ENCODE results near the gene CDKAL1.
"Not testable (repeated sequence)": the region's sequence is repeated elsewhere in the genome, so short reads cannot be mapped to it uniquely, and the experiment has no call there.

The CDKAL1 gene

DNA sequence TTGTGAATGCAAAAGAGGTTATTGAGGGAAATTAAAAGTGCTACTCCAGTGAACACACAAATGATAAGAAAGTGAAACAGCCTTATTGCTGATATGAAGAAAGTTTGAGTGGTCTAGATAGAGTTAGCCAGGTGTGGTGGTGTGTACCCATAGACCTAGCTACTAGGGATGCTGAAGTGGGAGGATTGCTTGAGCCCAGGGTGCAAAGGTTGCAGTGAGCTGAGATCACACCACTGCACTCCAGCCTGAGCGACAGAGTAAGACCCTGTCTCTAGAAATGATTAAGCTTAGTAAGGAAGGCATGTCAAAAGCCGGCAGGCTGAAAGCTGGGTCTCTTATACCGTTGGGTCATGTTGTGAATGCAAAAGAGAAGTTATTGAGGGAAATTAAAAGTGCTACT, 389.8 kb downstream of the CDKAL1 start:
- not testable (repeated sequence) for DNase-seq (ENCODE audit: low read depth)

DNA sequence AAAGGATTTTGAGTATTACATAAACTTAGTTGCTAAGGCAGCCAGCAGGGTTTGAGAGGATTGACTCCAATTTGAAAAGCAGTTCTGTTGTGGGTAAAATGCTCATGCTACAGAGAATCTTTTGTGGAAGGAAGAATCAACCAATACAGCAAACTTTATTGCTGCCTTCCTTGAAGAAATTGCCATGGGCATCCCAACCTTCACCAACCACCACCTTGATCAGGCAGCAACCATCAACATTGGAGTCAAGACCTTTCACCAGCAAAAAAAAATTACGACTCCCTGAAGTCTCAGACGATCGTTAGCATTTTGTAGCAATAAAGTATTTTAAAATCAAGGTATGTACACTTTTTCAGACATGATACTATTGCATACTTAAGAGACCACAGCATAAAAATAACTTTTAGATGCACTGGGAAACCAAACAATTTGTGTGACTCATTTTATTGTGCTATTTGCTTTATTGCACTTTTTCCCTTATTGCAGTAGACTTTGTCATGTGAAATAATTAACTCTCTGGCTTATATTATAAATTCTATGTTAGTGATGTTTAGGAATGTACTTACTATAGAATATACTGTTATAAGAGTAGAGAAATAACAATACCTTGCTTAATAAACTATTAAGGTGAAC, 390.8 kb downstream of the CDKAL1 start:
- DNase-seq (ENCODE audit: low read depth) = no peak

GRCh38 chr6:20927130-20927860, 393.0 kb downstream of the CDKAL1 start:
- DNase-seq (ENCODE audit: low read depth) = no peak

- DNase-seq (ENCODE audit: low read depth) = no peak
Measured at GRCh38 chr6:20929283-20929682, 395.0 kb downstream of the CDKAL1 start.

- no peak for DNase-seq (ENCODE audit: low read depth)
Measured at GRCh38 chr6:20931093-20931492, 396.8 kb downstream of the CDKAL1 start.

- DNase-seq (ENCODE audit: low read depth) = no peak
Measured at GRCh38 chr6:20931772-20932171, 397.5 kb downstream of the CDKAL1 start.

GRCh38 chr6:20932284-20932683, 398.0 kb downstream of the CDKAL1 start:
- DNase-seq (ENCODE audit: low read depth) = no peak

GRCh38 chr6:20933057-20933788, 399.0 kb downstream of the CDKAL1 start:
- DNase-seq (ENCODE audit: low read depth) = no peak

DNA sequence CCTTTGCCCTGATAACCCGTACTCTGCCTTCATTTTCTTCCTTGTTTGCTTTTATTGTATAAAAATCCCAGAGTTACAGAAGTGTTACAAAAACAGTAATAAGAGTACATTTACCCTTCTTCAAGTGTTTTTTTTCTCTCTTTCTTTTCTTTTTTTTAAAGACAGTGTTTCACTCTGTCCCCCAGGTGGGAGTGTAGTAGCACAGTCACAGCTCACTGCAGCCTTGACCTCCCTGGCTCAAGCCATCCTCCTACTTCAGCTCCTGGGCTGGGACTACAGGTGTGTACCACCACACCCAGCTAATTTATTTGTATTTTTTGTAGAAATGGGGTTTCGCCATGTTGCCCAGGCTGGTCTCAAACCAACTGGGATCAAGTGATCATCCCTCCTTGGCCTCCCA, 402.7 kb downstream of the CDKAL1 start:
- no peak for DNase-seq (ENCODE audit: low read depth)

- DNase-seq (ENCODE audit: low read depth) = no peak
Measured at GRCh38 chr6:20939161-20939775, 405.0 kb downstream of the CDKAL1 start.

GRCh38 chr6:20943040-20943627, 408.9 kb downstream of the CDKAL1 start:
- DNase-seq (ENCODE audit: low read depth) = no peak

DNA sequence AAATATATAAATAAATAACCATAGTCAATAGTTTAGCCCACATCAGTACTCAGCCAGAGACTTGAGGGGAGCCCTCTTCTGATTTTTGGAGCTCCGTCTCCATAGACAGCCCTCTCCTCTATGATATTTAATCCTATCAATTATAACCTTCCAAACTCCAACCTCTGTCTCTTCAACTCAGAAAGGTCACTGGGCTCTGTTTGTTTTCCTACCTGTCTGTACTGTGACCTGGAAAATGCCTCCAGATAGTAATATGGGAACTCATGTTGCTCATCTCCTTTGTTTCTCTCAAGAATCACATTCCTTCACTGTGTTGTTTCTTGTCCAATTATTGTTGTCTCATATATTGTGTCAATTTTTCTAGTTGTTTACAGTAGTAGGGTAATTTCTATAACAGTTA, 409.7 kb downstream of the CDKAL1 start:
- no peak for DNase-seq (ENCODE audit: low read depth)

- DNase-seq (ENCODE audit: low read depth) = no peak
Measured at GRCh38 chr6:20946022-20946421, 411.8 kb downstream of the CDKAL1 start.

DNA sequence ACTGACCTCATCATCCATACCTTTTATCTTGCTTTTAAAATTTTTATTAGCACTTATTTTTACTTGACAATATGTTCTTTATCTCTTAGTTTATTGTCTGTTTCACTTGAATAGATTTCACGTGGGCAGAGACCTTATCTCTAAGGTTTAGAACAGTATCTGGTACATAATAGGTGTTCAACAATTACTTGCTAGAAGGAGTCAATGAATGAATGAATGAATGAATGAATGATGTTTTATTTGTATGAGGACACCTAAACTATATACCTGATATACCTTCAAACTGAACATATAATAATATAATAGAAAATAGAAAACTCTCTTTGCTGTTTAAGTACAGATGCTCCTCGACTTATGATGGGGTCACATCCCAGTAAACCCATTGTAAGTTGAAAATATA, 412.6 kb downstream of the CDKAL1 start:
- no peak for DNase-seq (ENCODE audit: low read depth)

GRCh38 chr6:20947977-20948376, 413.7 kb downstream of the CDKAL1 start:
- DNase-seq (ENCODE audit: low read depth) = no peak

DNA sequence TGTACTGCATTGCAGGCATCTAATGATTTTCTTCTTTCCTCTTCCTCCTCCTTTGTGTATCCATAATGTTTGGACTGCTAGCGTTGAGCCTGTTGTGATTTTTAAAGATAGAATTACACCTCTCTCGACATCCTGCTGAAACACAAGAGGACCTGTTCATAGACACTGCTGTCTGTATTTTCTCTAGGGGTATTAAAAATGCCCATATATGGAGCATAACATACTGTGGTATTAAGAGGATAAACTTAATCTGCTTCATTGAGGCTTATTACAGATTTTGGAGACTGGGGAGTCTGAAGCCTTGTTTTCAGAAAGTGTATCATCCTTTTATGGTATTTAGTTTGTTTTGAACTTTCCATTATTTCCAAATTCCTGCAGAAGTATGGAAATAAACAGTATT, 414.3 kb downstream of the CDKAL1 start:
- DNase-seq (ENCODE audit: low read depth) = no peak

- DNase-seq (ENCODE audit: low read depth) = no peak
Measured at GRCh38 chr6:20949138-20949537, 414.9 kb downstream of the CDKAL1 start.

- no peak for DNase-seq (ENCODE audit: low read depth)
Measured at GRCh38 chr6:20952699-20953474, 418.6 kb downstream of the CDKAL1 start.

GRCh38 chr6:20954315-20954714, 420.1 kb downstream of the CDKAL1 start:
- no peak for DNase-seq (ENCODE audit: low read depth)

- DNase-seq (ENCODE audit: low read depth) = no peak
Measured at GRCh38 chr6:20955131-20955530, 420.9 kb downstream of the CDKAL1 start.

DNA sequence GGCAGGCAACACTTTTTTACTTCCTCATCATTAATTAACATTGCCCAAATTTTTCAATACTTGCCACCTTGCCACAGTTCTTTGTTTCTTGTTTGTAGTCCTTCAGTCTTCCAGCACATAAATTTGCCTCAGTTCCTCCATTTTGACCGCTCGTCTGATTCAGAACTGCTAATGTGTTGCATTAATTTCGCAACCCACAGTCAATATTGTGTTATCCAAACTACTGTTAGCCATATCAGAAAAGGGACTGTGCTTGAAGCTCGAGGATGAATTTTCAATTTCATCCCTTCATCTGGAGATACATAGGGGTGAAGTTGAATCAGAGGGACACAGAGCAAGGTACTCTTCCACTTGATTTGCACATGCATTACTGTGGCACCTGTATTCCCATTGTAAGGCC, 421.5 kb downstream of the CDKAL1 start:
- no peak for DNase-seq (ENCODE audit: low read depth)

GRCh38 chr6:20960067-20960466, 425.8 kb downstream of the CDKAL1 start:
- DNase-seq (ENCODE audit: low read depth) = no peak
